Body of pancreas (tissue), 4 donors: ENCODE results near the gene LIN37.

Experiments used
- CTCF ChIP-seq, 7 experiments: fragments of 450-650 bp in 4 of 7; fragments of 200-600 bp in 3 of 7; sonication (generic) in 3 of 7; IDR thresholded peaks; one replicate each; pipeline ENCODE4 v1.5.1; 2016 to 2019; ENCODE audit warnings: antibody characterized with exemption in 7 of 7
- POLR2A ChIP-seq, 3 donors: fragments of 450-650 bp; IDR thresholded peaks; one replicate each; pipeline ENCODE4 v1.6.1; 2016; ENCODE audit warnings: antibody characterized with exemption in 3 of 3, mild to moderate bottlenecking in 2 of 3

GRCh38 chr19:35722897-35723296 lies 25.5 kb upstream of the LIN37 start:
- TF ChIP-seq POLR2A (IDR thresholded peaks at IDR 0.05) (no peak), CTCF (IDR thresholded peaks at IDR 0.05) (no peak)
